PFSK-1 (cell line): ENCODE measurements around the gene BNIPL. TPM values are rescaled to one million over a fixed set of nuclear protein-coding genes. Genes with fewer than 3 reads are reported as not detected.

Experiments
- FOXP2 ChIP-seq: optimal IDR thresholded peaks from 2 replicates; pipeline ENCODE3; 2011; ENCODE audit warnings: borderline replicate concordance, control low read depth, inconsistent platforms; ENCODE audit not compliant: insufficient read depth; ENCODE audit errors: extremely low read length, extremely low read depth
- POLR2AphosphoS5 ChIP-seq: IDR thresholded peaks from 2 replicates; pipeline ENCODE4 v1.6.1; 2012; ENCODE audit warnings: low read depth, mild to moderate bottlenecking, control low read depth, low read length, moderate library complexity
- REST ChIP-seq, 2 experiments: IDR thresholded peaks; 2 replicates each; pipeline versions ENCODE4 v1.6.1 to v1.8.0; 2011 to 2012; ENCODE audit warnings: low read depth in 2 of 2, low read length in 2 of 2, control low read depth in 1 of 2, inconsistent platforms in 1 of 2, mild to moderate bottlenecking in 1 of 2, moderate library complexity in 1 of 2; ENCODE audit not compliant: insufficient read depth in 1 of 2
- SIN3A ChIP-seq: IDR thresholded peaks from 2 replicates; pipeline ENCODE4 v1.6.1; 2012; ENCODE audit warnings: mild to moderate bottlenecking, low read length, moderate library complexity, borderline replicate concordance; ENCODE audit not compliant: insufficient read depth
- TAF1 ChIP-seq: IDR thresholded peaks from 2 replicates; pipeline ENCODE4 v1.6.1; 2012; ENCODE audit warnings: low read length, control low read depth, borderline replicate concordance; ENCODE audit not compliant: insufficient read depth
- polyA plus RNA-seq: library from polyadenylated mRNA; unstranded; fragments of >200 nt; gene quantifications from one replicate; pipeline ENCODE4 v1.2.1, GENCODE V29; 2012; ENCODE audit warnings: low read depth, missing spikeins; ENCODE audit not compliant: insufficient read length

BNIPL gene
- polyA plus RNA-seq: 0.59 TPM

GRCh38 chr1:151036356-151036755 is at the start of gene BNIPL:
BNIPL (plus strand) TSS chr1:151036586; CDS start chr1:151036726, 140 bp downstream.
- no peak for TF ChIP-seq FOXP2
- TF ChIP-seq REST (IDR thresholded peaks at IDR 0.05; ENCODE audit: insufficient read depth in 1 of 2, low read depth in 2 of 2, low read length in 2 of 2): no peak
- TF ChIP-seq SIN3A: no peak
- TF ChIP-seq TAF1: no peak
- TF ChIP-seq POLR2AphosphoS5: no peak

GRCh38 chr1:150987924-150988323 is 48.5 kb upstream of the BNIPL start:
- TF ChIP-seq POLR2AphosphoS5 (no peak), SIN3A (no peak), FOXP2 (no peak), REST (IDR thresholded peaks at IDR 0.05; ENCODE audit: insufficient read depth in 1 of 2, low read depth in 2 of 2, low read length in 2 of 2) (no peak), TAF1 (no peak)

GRCh38 chr1:150992626-150993025 is 43.8 kb upstream of the BNIPL start:
- no peak for TF ChIP-seq SIN3A

- no peak for TF ChIP-seq REST (IDR thresholded peaks at IDR 0.05; ENCODE audit: insufficient read depth in 1 of 2, low read depth in 2 of 2, low read length in 2 of 2)
- no peak for TF ChIP-seq POLR2AphosphoS5
- no peak for TF ChIP-seq TAF1
- TF ChIP-seq FOXP2: no peak
- TF ChIP-seq SIN3A: no peak
Measured at GRCh38 chr1:150994248-150994647, 42.1 kb upstream of the BNIPL start.

GRCh38 chr1:150995460-150995859 is 40.9 kb upstream of the BNIPL start:
- TF ChIP-seq FOXP2 (no peak), REST (IDR thresholded peaks at IDR 0.05; ENCODE audit: insufficient read depth in 1 of 2, low read depth in 2 of 2, low read length in 2 of 2) (no peak)
